ENCODE measurements around the gene LYPLA2. TPM values are rescaled to one million over a fixed set of nuclear protein-coding genes. Genes with fewer than 3 reads are reported as not detected.

LYPLA2 gene
- 10 to 100 TPM in 3 of 4 donors, 1 to 10 TPM in 1; 4.6 to 33.5 (median 20.3) TPM for total RNA-seq

GRCh38 chr1:23790696-23791515, at the start of gene LYPLA2:
Gene LYPLA2, plus strand, starts transcription at chr1:23791145. Its CDS starts 1,538 bp downstream, at chr1:23792683.
- intact Hi-C loops (cut with DNase I; ENCODE audit: low total_unique reads) = no loop called here
- Histone ChIP-seq H3K27ac (peak within 1 kb of the TSS; percentile 61 to 78), H3K4me3 (peak within 1 kb of the TSS; percentile 73 to 76), H3K36me3 (no peaks in the 10 kb centered on the region), H3K27me3 (no peaks in the 10 kb centered on the region), H3K4me1 (peaks cover 0 to 12% of the 10 kb centered on the region in 2 donors), H3K9me3 (no peaks in the 10 kb centered on the region)
- TF ChIP-seq CTCF (IDR thresholded peaks at IDR 0.05) = no peak
- peak; percentile 15 to 40 for TF ChIP-seq POLR2A (IDR thresholded peaks at IDR 0.05)
- peak; percentile 92 to 95 for DNase-seq

- H3K4me3 ChIP-seq = no peak overlapping the region
- no peaks in the 10 kb centered on the region for H3K9me3 ChIP-seq
- no peaks in the 10 kb centered on the region for H3K36me3 ChIP-seq
- intact Hi-C loops (cut with DNase I; ENCODE audit: low total_unique reads) = no loop called here
- no peaks in the 10 kb centered on the region for H3K27me3 ChIP-seq
- DNase-seq = no peak
- H3K27ac ChIP-seq = no peak overlapping the region
- H3K4me1 ChIP-seq = peaks cover 7% of the 10 kb centered on the region in 2 donors
- TF ChIP-seq CTCF (IDR thresholded peaks at IDR 0.05) (no peak), POLR2A (IDR thresholded peaks at IDR 0.05) (no peak)
These were observed 49.3 kb upstream of the LYPLA2 start for GRCh38 chr1:23741609-23742008.

GRCh38 chr1:23742670-23743286, 48.2 kb upstream of the LYPLA2 start:
- no peak for DNase-seq
- Histone ChIP-seq H3K4me1 (peaks cover 7% of the 10 kb centered on the region in 2 donors), H3K4me3 (peak overlapping the region; percentile 53 to 81), H3K9me3 (no peaks in the 10 kb centered on the region), H3K27ac (peak overlapping the region; percentile 71 to 88), H3K27me3 (no peaks in the 10 kb centered on the region), H3K36me3 (no peaks in the 10 kb centered on the region)
- intact Hi-C loops (cut with DNase I; ENCODE audit: low total_unique reads) = no loop called here
- TF ChIP-seq POLR2A (IDR thresholded peaks at IDR 0.05) (no peak), CTCF (IDR thresholded peaks at IDR 0.05) (no peak)

- intact Hi-C loops (cut with DNase I; ENCODE audit: low total_unique reads) = no loop called here
- Histone ChIP-seq H3K27me3 (no peaks in the 10 kb centered on the region), H3K4me1 (peaks cover 7% of the 10 kb centered on the region in 2 donors), H3K4me3 (peak within 1 kb of the TSS; percentile 53 to 81), H3K27ac (peak within 1 kb of the TSS; percentile 71 to 88), H3K36me3 (no peaks in the 10 kb centered on the region), H3K9me3 (no peaks in the 10 kb centered on the region)
- DNase-seq = peak; percentile 45 to 68
- peak; percentile 43 to 67 for TF ChIP-seq POLR2A (IDR thresholded peaks at IDR 0.05)
- no peak for TF ChIP-seq CTCF (IDR thresholded peaks at IDR 0.05)
These were observed 47.4 kb upstream of the LYPLA2 start, which contains the start of gene ELOA for GRCh38 chr1:23743287-23744152. Gene ELOA, plus strand, starts transcription at chr1:23743471. Its CDS starts 33 bp downstream, at chr1:23743504.
